AG10803 (cell line): Measurements from ENCODE around the gene MYL5.
"Not testable (repeated sequence)": the region's sequence is repeated elsewhere in the genome, so short reads cannot be mapped to it uniquely, and the experiment has no call there.

ENCODE experiments used
- DNase-seq: peaks from one replicate; pipeline ENCODE4 v3.0.0; 2010; ENCODE audit warnings: low read depth
- H3K4me3 ChIP-seq: 2 replicates; pipeline ENCODE4 v1.5.1; 2011; ENCODE audit warnings: mild to moderate bottlenecking, low read length, control low read depth
- TF ChIP-seq, protein P1 (sequence below): conservative IDR thresholded peaks from 2 replicates; pipeline ENCODE4 v1.5.1; 2011; ENCODE audit warnings: mild to moderate bottlenecking, low read length, control low read depth, inconsistent platforms

The MYL5 gene

GRCh38 chr4:725391-726234, 51.3 kb downstream of the MYL5 start:
- TF ChIP-seq, protein P1, sequence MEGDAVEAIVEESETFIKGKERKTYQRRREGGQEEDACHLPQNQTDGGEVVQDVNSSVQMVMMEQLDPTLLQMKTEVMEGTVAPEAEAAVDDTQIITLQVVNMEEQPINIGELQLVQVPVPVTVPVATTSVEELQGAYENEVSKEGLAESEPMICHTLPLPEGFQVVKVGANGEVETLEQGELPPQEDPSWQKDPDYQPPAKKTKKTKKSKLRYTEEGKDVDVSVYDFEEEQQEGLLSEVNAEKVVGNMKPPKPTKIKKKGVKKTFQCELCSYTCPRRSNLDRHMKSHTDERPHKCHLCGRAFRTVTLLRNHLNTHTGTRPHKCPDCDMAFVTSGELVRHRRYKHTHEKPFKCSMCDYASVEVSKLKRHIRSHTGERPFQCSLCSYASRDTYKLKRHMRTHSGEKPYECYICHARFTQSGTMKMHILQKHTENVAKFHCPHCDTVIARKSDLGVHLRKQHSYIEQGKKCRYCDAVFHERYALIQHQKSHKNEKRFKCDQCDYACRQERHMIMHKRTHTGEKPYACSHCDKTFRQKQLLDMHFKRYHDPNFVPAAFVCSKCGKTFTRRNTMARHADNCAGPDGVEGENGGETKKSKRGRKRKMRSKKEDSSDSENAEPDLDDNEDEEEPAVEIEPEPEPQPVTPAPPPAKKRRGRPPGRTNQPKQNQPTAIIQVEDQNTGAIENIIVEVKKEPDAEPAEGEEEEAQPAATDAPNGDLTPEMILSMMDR: no peak
- no peak overlapping the region; the same call in 1 of the 2 replicates for H3K4me3 ChIP-seq
- DNase-seq: no peak

GRCh38 chr4:726235-726787, 52.0 kb downstream of the MYL5 start:
- DNase-seq: peak; percentile 85
- peak overlapping the region; percentile 44 for H3K4me3 ChIP-seq
- TF ChIP-seq, protein P1: no peak

DNA sequence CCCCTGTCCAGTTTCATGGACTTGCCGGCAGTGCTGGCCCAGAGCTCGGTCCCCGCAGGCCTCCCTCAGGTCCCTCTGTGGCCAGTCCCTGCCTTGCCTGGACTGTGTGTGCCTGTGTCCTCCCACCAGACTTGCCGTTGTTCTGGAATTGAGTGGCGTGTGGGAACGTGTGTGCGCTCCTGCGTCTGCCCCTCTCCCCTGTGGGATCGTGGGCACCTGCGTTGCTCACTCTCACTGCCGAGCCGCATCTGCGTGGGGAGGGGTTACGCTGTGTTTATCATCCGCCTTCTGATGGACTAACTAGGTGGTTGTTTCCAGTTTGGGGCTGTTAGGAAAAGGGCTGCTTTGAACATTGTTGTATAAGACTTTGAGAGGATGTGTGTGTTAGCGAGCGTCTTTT, 52.5 kb downstream of the MYL5 start:
- peak; percentile 12 for DNase-seq
- TF ChIP-seq, protein P1: no peak
- peak overlapping the region; percentile 44 for H3K4me3 ChIP-seq

DNA sequence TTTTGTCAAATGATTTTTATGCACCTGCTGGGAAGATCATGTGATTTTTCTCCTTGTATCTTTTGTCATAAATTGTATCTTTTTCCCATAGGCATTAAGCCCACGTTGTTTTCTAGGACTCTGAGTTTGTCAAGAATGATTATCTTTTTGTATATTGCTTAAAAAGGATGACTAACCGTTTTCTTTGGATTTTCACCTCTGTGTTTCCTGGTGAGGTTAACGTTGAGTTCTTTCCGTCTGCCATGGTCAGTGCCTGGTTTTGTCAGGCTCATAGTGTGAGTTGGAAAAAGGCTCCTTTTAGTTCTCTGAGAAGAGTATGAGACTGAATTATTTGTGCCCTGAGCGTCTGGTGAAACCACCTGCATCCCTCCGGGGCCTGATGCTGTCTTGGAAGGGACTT, 53.2 kb downstream of the MYL5 start:
- TF ChIP-seq, protein P1: no peak
- H3K4me3 ChIP-seq: no peak overlapping the region
- no peak for DNase-seq

DNA sequence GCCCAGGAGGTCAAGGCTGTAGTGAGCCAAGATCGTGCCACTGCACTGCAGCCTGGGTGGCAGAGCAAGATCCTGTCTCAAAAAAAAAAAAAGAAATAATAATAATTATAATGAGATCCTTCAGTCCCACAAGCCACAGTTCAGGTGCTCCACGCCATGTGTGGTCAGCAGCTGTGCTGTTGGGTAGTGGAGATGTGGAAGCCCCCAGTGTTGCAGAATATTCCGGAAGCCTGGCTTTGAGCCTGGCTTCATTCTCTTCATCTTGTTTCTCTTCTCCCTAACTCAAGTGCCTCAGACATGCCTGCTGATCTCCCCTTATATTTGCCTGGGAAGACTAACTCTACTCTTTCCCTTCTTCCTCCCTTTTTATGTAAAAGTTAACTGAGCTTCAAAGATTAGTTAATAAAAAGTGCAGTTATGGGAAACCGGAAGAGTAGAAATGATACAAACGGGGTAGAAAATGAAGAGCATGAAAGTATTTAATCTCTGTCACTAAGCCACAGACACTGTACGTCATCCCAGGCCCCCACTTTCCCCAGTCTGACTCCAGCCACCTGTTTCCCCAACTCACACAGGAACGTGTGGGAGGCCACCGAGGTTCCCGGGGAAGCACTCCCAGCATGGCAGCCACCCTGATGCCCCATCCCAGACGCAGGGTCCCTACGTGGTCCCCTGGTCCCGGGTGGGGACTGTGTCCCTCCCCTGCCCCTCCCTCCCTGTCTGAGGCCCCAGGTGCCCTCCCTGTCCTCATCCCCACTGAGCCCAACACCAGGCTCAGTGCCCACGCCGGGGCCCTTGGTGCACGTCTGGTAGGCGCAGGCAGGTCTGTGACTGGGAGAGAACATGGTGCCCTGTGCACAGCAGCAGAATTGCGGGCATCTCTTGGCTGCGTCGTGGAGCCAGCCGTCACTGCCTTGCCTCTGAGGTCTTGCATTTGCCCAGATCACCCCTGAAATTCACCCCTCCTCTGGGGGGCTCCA, 55.3 kb downstream of the MYL5 start:
- TF ChIP-seq, protein P1: no peak
- H3K4me3 ChIP-seq: no peak overlapping the region
- no peak for DNase-seq

DNA sequence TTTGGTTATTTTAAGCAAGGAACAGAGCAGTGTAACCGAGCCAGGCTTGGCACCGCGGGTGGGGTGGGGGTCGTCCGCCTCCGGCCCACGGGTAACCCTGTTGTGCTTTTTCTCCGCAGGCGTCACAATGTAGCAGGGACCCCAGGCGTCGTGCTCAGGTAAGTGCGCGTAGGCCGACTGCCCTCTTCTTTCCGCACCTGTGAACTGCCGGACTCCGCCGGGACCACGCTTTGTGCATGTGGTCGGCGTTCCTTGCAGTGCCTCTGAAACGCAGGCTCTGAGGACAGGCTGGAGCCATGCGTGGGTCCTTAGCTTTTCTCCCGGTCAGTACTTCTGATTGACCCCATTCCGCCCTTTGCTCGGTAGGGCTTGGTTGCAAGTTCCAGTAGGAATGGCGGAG, 56.2 kb downstream of the MYL5 start:
- no peak overlapping the region for H3K4me3 ChIP-seq
- no peak for DNase-seq
- TF ChIP-seq, protein P1: no peak

DNA sequence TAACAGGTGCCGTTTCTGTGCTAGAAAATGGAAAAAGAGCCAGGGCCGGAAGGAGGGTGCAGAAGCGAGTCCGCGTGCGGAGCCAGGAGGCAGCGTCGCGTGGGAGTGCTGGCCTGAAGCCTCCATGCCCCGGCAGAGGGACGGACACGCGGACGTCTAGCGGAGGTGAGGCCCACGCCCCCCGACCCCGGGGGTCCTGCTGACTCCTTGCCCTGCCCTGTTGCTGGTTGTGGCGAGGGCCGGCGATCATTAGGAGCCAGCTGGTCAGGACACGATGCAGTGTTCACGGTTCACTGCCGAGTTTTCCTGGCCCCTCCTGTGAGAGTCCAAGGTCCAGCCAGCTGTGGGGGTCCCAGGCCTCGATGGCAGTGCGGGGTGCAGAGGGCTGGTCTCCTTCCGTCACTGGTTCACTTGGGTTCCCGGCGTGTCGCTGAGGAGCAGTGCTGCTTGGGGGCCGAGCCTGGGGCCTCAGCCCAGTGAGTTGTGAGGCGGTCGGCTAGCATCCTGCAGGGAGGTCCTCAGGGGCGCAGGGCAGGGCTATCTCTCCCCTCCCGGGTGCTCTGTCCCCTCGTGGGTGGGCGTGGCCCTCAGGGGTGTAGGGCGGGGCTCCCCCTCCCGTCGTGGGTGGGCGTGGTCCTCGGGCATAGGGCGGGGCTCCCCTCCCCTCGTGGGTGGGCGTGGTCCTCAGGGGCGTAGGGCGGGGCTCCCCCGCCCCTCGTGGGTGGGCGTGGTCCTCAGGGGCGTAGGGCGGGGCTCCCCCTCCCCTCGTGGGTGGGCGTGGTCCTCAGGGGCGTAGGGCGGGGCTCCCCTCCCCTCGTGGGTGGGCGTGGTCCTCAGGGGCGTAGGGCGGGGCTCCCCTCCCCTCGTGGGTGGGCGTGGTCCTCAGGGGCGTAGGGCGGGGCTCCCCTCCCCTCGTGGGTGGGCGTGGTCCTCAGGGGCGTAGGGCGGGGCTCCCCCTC, 56.9 kb downstream of the MYL5 start:
- not testable (repeated sequence) for DNase-seq, H3K4me3 ChIP-seq
